Activated T-helper 2 cell treated with anti-CD3 and anti-CD28 coated beads, Interferon-gamma antibody, Interleukin-2, Interleukin-4, amounts not matched to agents 10 μg/mL and 5 μg/mL and 100 μg/mL, durations not matched to agents 14 hours and 24 hours and 36 hours (primary cell): ENCODE data around the gene SKIL. TPM values are rescaled to one million over a fixed set of nuclear protein-coding genes. Genes with fewer than 3 reads are reported as not detected.
"Not testable (repeated sequence)": the region's sequence is repeated elsewhere in the genome, so short reads cannot be mapped to it uniquely, and the experiment has no call there.

Experiments
- DNase-seq: peaks from one replicate; pipeline ENCODE4 v3.0.0; 2021; ENCODE audit warnings: low spot score
- H3K27ac Mint-ChIP-seq: one replicate; pipeline ENCODE4 v1.8.0; 2021; ENCODE audit warnings: mixed read lengths
- H3K27me3 Mint-ChIP-seq: one replicate; pipeline ENCODE4 v1.8.0; 2021; ENCODE audit warnings: low read depth, mixed read lengths
- H3K36me3 Mint-ChIP-seq: one replicate; pipeline ENCODE4 v1.8.0; 2021; ENCODE audit warnings: low read depth, mixed read lengths
- H3K4me1 Mint-ChIP-seq: one replicate; pipeline ENCODE4 v1.8.0; 2021; ENCODE audit warnings: low read depth, mixed read lengths
- H3K4me3 Mint-ChIP-seq: one replicate; pipeline ENCODE4 v1.8.0; 2021; ENCODE audit warnings: low read depth, mild to moderate bottlenecking, moderate library complexity, mixed read lengths
- H3K9me3 Mint-ChIP-seq: one replicate; pipeline ENCODE4 v1.8.0; 2021; ENCODE audit warnings: mixed read lengths
- intact Hi-C: fragments of 100-400 bp; cut with micrococcal nuclease; formaldehyde crosslinking; loops from one replicate; pipeline ENCODE4 v1.15.1; 2023
- total RNA-seq: library from RNA; stranded (reverse); gene quantifications from 2 replicates; pipeline ENCODE4 v1.2.3, GENCODE V29; 2022

The SKIL gene
- total RNA-seq, 1 donor from 2014 or later, result 31.2 TPM

- no peaks in the 10 kb centered on the region for H3K27me3 Mint-ChIP-seq
- H3K9me3 Mint-ChIP-seq, result no peaks in the 10 kb centered on the region
- intact Hi-C loops, result no loop called here
- H3K27ac Mint-ChIP-seq, result no peak overlapping the region
- H3K4me3 Mint-ChIP-seq, result no peak overlapping the region
- DNase-seq, result no peak
- H3K36me3 Mint-ChIP-seq, result no peaks in the 10 kb centered on the region
- peaks cover 1% of the 10 kb centered on the region for H3K4me1 Mint-ChIP-seq
These were observed 27.1 kb upstream of the SKIL start for GRCh38 chr3:170330366-170330765.

- Mint-ChIP-seq H3K27ac (no peak overlapping the region), H3K4me1 (peaks cover 1% of the 10 kb centered on the region), H3K9me3 (no peaks in the 10 kb centered on the region), H3K36me3 (no peaks in the 10 kb centered on the region), H3K4me3 (no peak overlapping the region), H3K27me3 (no peaks in the 10 kb centered on the region)
- intact Hi-C loops, result no loop called here
- DNase-seq, result no peak
These were observed 26.4 kb upstream of the SKIL start for GRCh38 chr3:170331143-170331542.

- Mint-ChIP-seq H3K36me3 (no peaks in the 10 kb centered on the region), H3K4me1 (peaks cover under 1% of the 10 kb centered on the region), H3K9me3 (peaks cover 14% of the 10 kb centered on the region), H3K27me3 (no peaks in the 10 kb centered on the region), H3K27ac (no peak overlapping the region), H3K4me3 (no peak overlapping the region)
- intact Hi-C loops, result no loop called here
- no peak for DNase-seq
These were observed 20.1 kb upstream of the SKIL start for GRCh38 chr3:170337420-170337819.

DNA sequence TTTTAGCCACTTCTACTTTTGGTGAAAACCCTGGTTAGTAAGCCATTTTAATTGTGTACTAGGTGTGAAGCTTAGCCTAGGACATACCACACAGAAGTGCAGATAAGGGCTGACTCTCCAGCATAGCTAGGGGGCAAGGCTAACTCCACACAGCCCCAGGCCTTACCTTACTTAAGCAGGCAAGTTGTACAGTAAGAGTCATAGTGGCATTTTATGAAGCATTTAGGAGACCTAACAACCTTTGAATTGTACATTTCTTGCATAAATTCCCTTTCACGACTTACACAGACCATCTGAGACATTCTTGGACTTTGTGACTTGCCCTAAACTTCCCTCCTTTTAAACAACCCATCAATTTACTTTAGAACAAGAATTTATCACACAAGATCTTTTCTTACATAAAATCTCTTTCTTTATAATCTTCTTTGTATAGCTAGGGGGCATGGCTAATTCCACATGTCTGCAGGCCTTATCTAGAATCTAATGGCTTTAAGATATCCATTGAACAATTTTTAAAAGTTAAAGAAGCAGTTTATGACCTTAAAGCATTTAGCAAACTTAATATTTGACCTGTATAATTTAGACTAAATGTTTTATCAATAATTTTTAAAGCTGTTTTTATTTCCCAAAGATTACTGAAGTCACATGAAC lies 18.7 kb upstream of the SKIL start:
- H3K4me3 Mint-ChIP-seq, result no peak overlapping the region
- H3K36me3 Mint-ChIP-seq, result no peaks in the 10 kb centered on the region
- no peaks in the 10 kb centered on the region for H3K27me3 Mint-ChIP-seq
- no peak overlapping the region for H3K27ac Mint-ChIP-seq
- intact Hi-C loops, result no loop called here
- no peak for DNase-seq
- peaks cover 14% of the 10 kb centered on the region for H3K9me3 Mint-ChIP-seq
- no peaks in the 10 kb centered on the region for H3K4me1 Mint-ChIP-seq

DNA sequence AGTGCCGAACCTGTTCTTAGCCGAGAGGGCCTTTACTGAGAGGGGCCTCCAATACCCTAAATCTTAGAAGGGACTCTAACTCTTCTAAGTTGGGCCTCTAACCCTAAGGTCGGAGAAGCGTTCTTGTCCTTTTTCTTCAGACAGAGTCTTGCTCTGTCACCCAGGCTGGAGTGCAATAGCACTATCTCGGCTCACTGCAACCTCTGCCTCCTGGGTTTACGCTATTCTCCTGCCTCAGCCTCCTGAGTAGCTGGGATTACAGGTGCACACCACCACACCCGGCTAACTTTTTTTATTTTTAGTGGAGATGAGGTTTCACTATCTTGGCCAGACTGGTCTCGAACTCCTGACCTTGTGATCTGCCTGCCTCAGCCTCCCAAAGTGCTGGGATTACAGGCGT lies 15.2 kb upstream of the SKIL start:
- H3K27me3 Mint-ChIP-seq, H3K4me1 Mint-ChIP-seq, intact Hi-C loops, H3K36me3 Mint-ChIP-seq, H3K4me3 Mint-ChIP-seq, DNase-seq, H3K27ac Mint-ChIP-seq: not testable (repeated sequence)
- peaks cover 13% of the 10 kb centered on the region for H3K9me3 Mint-ChIP-seq

- DNase-seq, H3K27ac Mint-ChIP-seq, intact Hi-C loops, H3K36me3 Mint-ChIP-seq, H3K9me3 Mint-ChIP-seq, H3K27me3 Mint-ChIP-seq, H3K4me1 Mint-ChIP-seq, H3K4me3 Mint-ChIP-seq: not testable (repeated sequence)
These were observed 13.7 kb upstream of the SKIL start for GRCh38 chr3:170343859-170344258.

- no peak for DNase-seq
- H3K9me3 Mint-ChIP-seq, result no peaks in the 10 kb centered on the region
- intact Hi-C loops, result no loop called here
- H3K27ac Mint-ChIP-seq, result no peak overlapping the region
- no peak overlapping the region for H3K4me3 Mint-ChIP-seq
- no peaks in the 10 kb centered on the region for H3K36me3 Mint-ChIP-seq
- H3K27me3 Mint-ChIP-seq, result no peaks in the 10 kb centered on the region
- peaks cover 4% of the 10 kb centered on the region for H3K4me1 Mint-ChIP-seq
These were observed 12.5 kb upstream of the SKIL start for GRCh38 chr3:170344971-170345370.

- intact Hi-C loops, result no loop called here
- Mint-ChIP-seq H3K9me3 (no peaks in the 10 kb centered on the region), H3K4me1 (peaks cover 5% of the 10 kb centered on the region), H3K36me3 (no peaks in the 10 kb centered on the region), H3K4me3 (no peak overlapping the region), H3K27me3 (no peaks in the 10 kb centered on the region), H3K27ac (no peak overlapping the region)
- no peak for DNase-seq
These were observed 10.8 kb upstream of the SKIL start for GRCh38 chr3:170346481-170347392.

- DNase-seq, result no peak
- H3K4me3 Mint-ChIP-seq, result no peak overlapping the region
- H3K4me1 Mint-ChIP-seq, result peaks cover 9% of the 10 kb centered on the region
- intact Hi-C loops, result no loop called here
- H3K9me3 Mint-ChIP-seq, result no peaks in the 10 kb centered on the region
- H3K36me3 Mint-ChIP-seq, result no peaks in the 10 kb centered on the region
- H3K27me3 Mint-ChIP-seq, result peaks cover 8% of the 10 kb centered on the region
- H3K27ac Mint-ChIP-seq, result no peak overlapping the region
These were observed 6.8 kb upstream of the SKIL start for GRCh38 chr3:170350515-170351413.

- intact Hi-C loops, result no loop called here
- Mint-ChIP-seq H3K9me3 (no peaks in the 10 kb centered on the region), H3K27me3 (peaks cover 8% of the 10 kb centered on the region), H3K36me3 (no peaks in the 10 kb centered on the region), H3K4me3 (no peak overlapping the region), H3K27ac (no peak overlapping the region), H3K4me1 (peaks cover 14% of the 10 kb centered on the region)
- no peak for DNase-seq
These were observed 4.6 kb upstream of the SKIL start for GRCh38 chr3:170352936-170353335.

DNA sequence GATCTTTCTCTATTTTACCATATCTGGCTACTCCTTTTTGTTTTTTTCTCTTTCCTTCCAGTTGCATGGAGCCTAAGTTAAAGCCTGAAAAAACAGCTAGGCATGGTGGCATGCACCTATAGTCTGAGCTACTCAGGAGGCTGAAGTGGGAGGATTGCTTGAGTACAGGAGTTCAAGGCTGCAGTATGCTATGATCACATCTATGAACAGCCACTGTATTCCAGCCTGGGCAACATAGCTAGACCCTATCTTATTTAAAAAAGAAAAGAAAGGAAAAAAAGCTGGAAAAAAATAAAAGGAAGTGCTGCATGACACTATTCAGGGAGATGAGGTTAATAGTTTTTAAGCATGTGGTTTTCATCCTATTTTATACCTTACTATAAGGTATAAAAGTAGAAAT lies 4.0 kb upstream of the SKIL start:
- intact Hi-C loops, result no loop called here
- no peak for DNase-seq

DNA sequence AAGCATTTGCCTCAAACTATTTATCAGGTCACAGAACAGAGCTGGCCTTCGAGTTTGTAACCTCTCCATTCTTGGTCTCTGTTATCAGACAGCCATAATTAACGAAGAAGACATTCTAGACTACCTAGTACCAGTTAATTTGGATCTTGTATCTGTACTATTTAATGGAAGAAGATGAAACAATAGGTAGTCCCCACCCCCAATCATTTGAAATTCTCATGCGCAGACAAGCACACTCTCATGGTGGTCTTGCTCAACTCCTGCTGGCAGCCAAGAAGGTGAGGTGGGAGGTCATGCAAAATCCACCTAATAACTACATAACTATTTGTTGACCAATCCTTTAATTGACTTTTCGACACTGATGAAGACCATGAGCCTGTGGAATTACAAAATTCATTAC lies 2.8 kb upstream of the SKIL start:
- no peak overlapping the region for H3K27ac Mint-ChIP-seq
- peaks cover 22% of the 10 kb centered on the region for H3K4me1 Mint-ChIP-seq
- intact Hi-C loops, result loop anchor here (5.0 kb wide), 3 partner anchors 42 to 582 kb away; partner anchors contain the start of genes MYNN and SEC62
- no peak overlapping the region for H3K4me3 Mint-ChIP-seq
- H3K27me3 Mint-ChIP-seq, result peaks cover 8% of the 10 kb centered on the region
- H3K36me3 Mint-ChIP-seq, result peaks cover 12% of the 10 kb centered on the region
- DNase-seq, result no peak
- H3K9me3 Mint-ChIP-seq, result no peaks in the 10 kb centered on the region

More for the DNA sequence above, 4.0 kb upstream of the SKIL start:
- Mint-ChIP-seq H3K9me3 (no peaks in the 10 kb centered on the region), H3K27me3 (peaks cover 8% of the 10 kb centered on the region), H3K4me1 (peaks cover 16% of the 10 kb centered on the region), H3K4me3 (no peak overlapping the region), H3K36me3 (peaks cover 2% of the 10 kb centered on the region), H3K27ac (no peak overlapping the region)
